ENCODE data around the gene RAB33B. TPM values are rescaled to one million over a fixed set of nuclear protein-coding genes. Genes with fewer than 3 reads are reported as not detected.
"Not testable (repeated sequence)": the region's sequence is repeated elsewhere in the genome, so short reads cannot be mapped to it uniquely, and the experiment has no call there.

Gene RAB33B
- total and polyA plus RNA-seq, 4 experiments from 2014 or later: 9.4 to 16.6 (median 13.3) TPM

- intact Hi-C loops (cut with micrococcal nuclease): no loop called here
- Histone ChIP-seq H3K4me1 (ENCODE audit: insufficient read depth, low read length) (peaks cover 37% of the 10 kb centered on the region), H3K36me3 (ENCODE audit: insufficient read depth, low read length) (no peaks in the 10 kb centered on the region), H3K27ac (ENCODE audit: low read depth, low read length) (no peak overlapping the region), H3K9me3 (ENCODE audit: control insufficient read depth in 1 of 2, low read length in 2 of 2) (no peaks in the 10 kb centered on the region), H3K4me3 (ENCODE audit: low read length in 2 of 2) (no peak overlapping the region), H3K27me3 (ENCODE audit: insufficient read depth, low read length) (no peaks in the 10 kb centered on the region)
- H3K4me1 Mint-ChIP-seq: peaks cover 40 to 72% (median 46%) of the 10 kb centered on the region in 4 donors
- H3K4me3 Mint-ChIP-seq: no peak overlapping the region
- DNase-seq: no peak
- peaks cover 20% of the 10 kb centered on the region in 2 donors for H3K36me3 Mint-ChIP-seq
- H3K27me3 Mint-ChIP-seq: no peaks in the 10 kb centered on the region
- H3K27ac Mint-ChIP-seq: no peak overlapping the region
- POLR2A ChIA-PET (ENCODE audit: partially characterized antibody): no interaction called here
- no peaks in the 10 kb centered on the region for H3K9me3 Mint-ChIP-seq
- CTCF ChIA-PET (ENCODE audit: partially characterized antibody): interaction anchor here (1.1 kb wide), 1 partner anchor 70 kb away, joined by 3 read pairs; no protein-coding TSS in a partner anchor
Measured at GRCh38 chr4:139460565-139460964, 6.6 kb downstream of the RAB33B start.

DNA sequence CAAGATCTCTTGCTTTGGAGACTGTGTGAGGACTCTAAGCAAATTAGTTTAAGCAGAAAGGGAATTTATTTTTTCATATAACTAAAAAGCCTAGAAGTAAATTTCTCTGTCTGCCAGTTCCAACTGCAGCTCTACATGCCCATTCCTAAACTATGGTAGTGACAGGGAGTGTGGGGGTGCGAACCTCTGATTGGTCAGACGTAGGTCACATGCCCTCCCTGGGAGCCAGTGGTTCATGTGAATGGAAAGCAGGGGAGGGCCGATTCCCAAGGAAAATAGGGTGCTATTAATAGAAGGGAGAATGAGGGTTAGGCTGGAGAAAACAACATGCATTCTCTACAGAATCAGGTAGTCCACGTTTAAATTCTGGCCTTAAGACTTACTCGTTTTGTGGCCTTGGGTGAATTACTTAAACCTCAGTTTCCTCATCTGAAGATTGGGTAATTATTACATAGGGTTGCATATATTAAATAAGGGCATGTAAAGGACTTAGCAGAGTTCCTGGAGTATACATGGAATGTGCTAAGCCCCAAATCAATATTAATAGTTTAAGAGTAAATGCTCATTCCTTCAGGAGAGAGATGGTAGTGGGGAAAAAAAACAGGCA is 7.2 kb downstream of the RAB33B start:
- Mint-ChIP-seq H3K4me1 (peaks cover 38 to 66% (median 42%) of the 10 kb centered on the region in 4 donors), H3K4me3 (no peak overlapping the region), H3K9me3 (no peaks in the 10 kb centered on the region), H3K27ac (peak overlapping the region in 1 of 7 donors; percentile 19), H3K36me3 (peaks cover 20% of the 10 kb centered on the region in 2 donors), H3K27me3 (no peaks in the 10 kb centered on the region)
- Histone ChIP-seq H3K4me1 (ENCODE audit: insufficient read depth, low read length) (peaks cover 31% of the 10 kb centered on the region), H3K36me3 (ENCODE audit: insufficient read depth, low read length) (no peaks in the 10 kb centered on the region), H3K27ac (ENCODE audit: low read depth, low read length) (no peak overlapping the region), H3K4me3 (ENCODE audit: low read length in 2 of 2) (no peak overlapping the region), H3K27me3 (ENCODE audit: insufficient read depth, low read length) (no peaks in the 10 kb centered on the region), H3K9me3 (ENCODE audit: control insufficient read depth in 1 of 2, low read length in 2 of 2) (no peaks in the 10 kb centered on the region)
- ChIA-PET POLR2A (ENCODE audit: partially characterized antibody) (no interaction called here), CTCF (ENCODE audit: partially characterized antibody) (interaction anchor here (1.1 kb wide), 1 partner anchor 70 kb away, joined by 3 read pairs; no protein-coding TSS in a partner anchor)
- intact Hi-C loops (cut with micrococcal nuclease): no loop called here
- DNase-seq: no peak

DNA sequence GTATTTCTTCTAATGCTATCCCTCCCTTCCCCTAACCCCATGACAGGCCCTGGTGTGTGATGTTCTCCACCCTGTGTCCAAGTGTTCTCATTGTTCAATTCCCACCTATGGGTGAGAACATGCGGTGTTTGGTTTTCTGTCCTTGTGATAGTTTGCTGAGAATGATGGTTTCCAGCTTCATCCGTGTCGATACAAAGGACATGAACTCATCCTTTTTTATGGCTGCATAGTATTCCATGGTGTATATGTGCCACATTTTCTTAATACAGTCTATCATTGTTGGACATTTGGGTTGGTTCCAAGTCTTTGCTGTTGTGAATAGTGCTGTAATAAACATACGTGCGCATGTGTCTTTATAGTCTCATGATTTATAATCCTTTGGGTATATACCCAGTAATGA is 10.6 kb downstream of the RAB33B start:
- H3K9me3 Mint-ChIP-seq: peaks cover 0 to 17% (median 12%) of the 10 kb centered on the region in 8 donors
- H3K4me1 ChIP-seq (ENCODE audit: insufficient read depth, low read length); POLR2A ChIA-PET (ENCODE audit: partially characterized antibody): not testable (repeated sequence)

GRCh38 chr4:139465922-139466321 is 12.0 kb downstream of the RAB33B start:
- H3K4me3 ChIP-seq (ENCODE audit: low read length in 2 of 2): no peak overlapping the region
- H3K27ac ChIP-seq (ENCODE audit: low read depth, low read length): no peak overlapping the region
- H3K27me3 ChIP-seq (ENCODE audit: insufficient read depth, low read length): no peaks in the 10 kb centered on the region
- Mint-ChIP-seq H3K4me3 (no peak overlapping the region), H3K36me3 (peaks cover 34 to 43% of the 10 kb centered on the region in 2 donors), H3K4me1 (peaks cover 20 to 43% (median 23%) of the 10 kb centered on the region in 4 donors), H3K9me3 (peaks cover 0 to 24% (median 12%) of the 10 kb centered on the region in 8 donors), H3K27ac (no peak overlapping the region), H3K27me3 (no peaks in the 10 kb centered on the region)
- DNase-seq: no peak
- ChIA-PET CTCF (ENCODE audit: partially characterized antibody) (interaction anchor here (0.7 kb wide), 1 partner anchor 170 kb away, joined by 3 read pairs; no protein-coding TSS in a partner anchor), POLR2A (ENCODE audit: partially characterized antibody) (interaction anchor here (0.6 kb wide), 1 partner anchor 21 kb away, joined by 6 read pairs; no protein-coding TSS in a partner anchor)
- intact Hi-C loops (cut with micrococcal nuclease): no loop called here
- H3K36me3 ChIP-seq (ENCODE audit: insufficient read depth, low read length): no peaks in the 10 kb centered on the region
- no peaks in the 10 kb centered on the region for H3K9me3 ChIP-seq (ENCODE audit: control insufficient read depth in 1 of 2, low read length in 2 of 2)
- H3K4me1 ChIP-seq (ENCODE audit: insufficient read depth, low read length): no peaks in the 10 kb centered on the region

More for the DNA sequence above, 10.6 kb downstream of the RAB33B start:
- H3K27me3 ChIP-seq (ENCODE audit: insufficient read depth, low read length); DNase-seq; H3K27ac ChIP-seq (ENCODE audit: low read depth, low read length); H3K4me3 ChIP-seq (ENCODE audit: low read length in 2 of 2); H3K27me3 Mint-ChIP-seq; H3K36me3 ChIP-seq (ENCODE audit: insufficient read depth, low read length); intact Hi-C loops (cut with micrococcal nuclease); H3K9me3 ChIP-seq (ENCODE audit: control insufficient read depth in 1 of 2, low read length in 2 of 2); H3K27ac Mint-ChIP-seq; CTCF ChIA-PET (ENCODE audit: partially characterized antibody); H3K4me3 Mint-ChIP-seq: not testable (repeated sequence)
- Mint-ChIP-seq H3K36me3 (peaks cover 29 to 37% of the 10 kb centered on the region in 2 donors), H3K4me1 (peaks cover 20 to 44% (median 22%) of the 10 kb centered on the region in 4 donors)

- H3K4me3 ChIP-seq (ENCODE audit: low read length in 2 of 2); H3K27ac ChIP-seq (ENCODE audit: low read depth, low read length); intact Hi-C loops (cut with micrococcal nuclease); H3K9me3 ChIP-seq (ENCODE audit: control insufficient read depth in 1 of 2, low read length in 2 of 2); H3K27ac Mint-ChIP-seq; H3K27me3 ChIP-seq (ENCODE audit: insufficient read depth, low read length); H3K27me3 Mint-ChIP-seq; H3K4me3 Mint-ChIP-seq; H3K36me3 ChIP-seq (ENCODE audit: insufficient read depth, low read length); DNase-seq; H3K4me1 ChIP-seq (ENCODE audit: insufficient read depth, low read length): not testable (repeated sequence)
- peaks cover 0 to 36% (median 16%) of the 10 kb centered on the region in 8 donors for H3K9me3 Mint-ChIP-seq
- ChIA-PET CTCF (ENCODE audit: partially characterized antibody) (interaction anchor here (1.3 kb wide), 1 partner anchor 29 kb away, joined by 3 read pairs; no protein-coding TSS in a partner anchor), POLR2A (ENCODE audit: partially characterized antibody) (interaction anchor here (0.7 kb wide), 1 partner anchor 16 kb away, joined by 4 read pairs; no protein-coding TSS in a partner anchor)
- peaks cover 18 to 36% (median 22%) of the 10 kb centered on the region in 4 donors for H3K4me1 Mint-ChIP-seq
- peaks cover 43 to 62% of the 10 kb centered on the region in 2 donors for H3K36me3 Mint-ChIP-seq
Measured at GRCh38 chr4:139468756-139469155, 14.8 kb downstream of the RAB33B start.

DNA sequence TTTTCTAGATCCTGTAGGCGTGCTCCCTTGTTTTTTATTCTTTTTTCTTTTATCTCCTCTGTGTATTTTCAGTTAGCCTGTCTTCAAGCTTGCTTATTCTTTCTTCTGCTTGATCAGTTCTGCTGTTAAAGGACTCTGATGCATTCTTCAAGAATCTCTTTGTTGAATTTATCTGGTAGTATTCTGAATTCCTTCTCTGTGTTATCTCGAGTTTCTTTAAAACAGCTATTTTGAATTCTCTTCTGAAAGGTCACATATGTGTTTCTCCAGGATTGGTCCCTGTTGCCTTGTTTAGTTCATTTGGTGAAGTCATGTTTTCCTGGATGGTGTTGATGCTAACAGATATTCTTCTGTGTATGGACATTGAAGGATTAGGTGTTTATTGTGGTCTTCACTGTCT is 15.3 kb downstream of the RAB33B start:
- H3K27me3 ChIP-seq (ENCODE audit: insufficient read depth, low read length): no peaks in the 10 kb centered on the region
- H3K4me1 Mint-ChIP-seq: peaks cover 16 to 32% (median 21%) of the 10 kb centered on the region in 4 donors
- H3K4me3 Mint-ChIP-seq: no peak overlapping the region
- H3K36me3 Mint-ChIP-seq: peaks cover 43 to 61% of the 10 kb centered on the region in 2 donors
- no peaks in the 10 kb centered on the region for H3K9me3 ChIP-seq (ENCODE audit: control insufficient read depth in 1 of 2, low read length in 2 of 2)
- H3K36me3 ChIP-seq (ENCODE audit: insufficient read depth, low read length): peaks cover 6% of the 10 kb centered on the region
- H3K27ac Mint-ChIP-seq: no peak overlapping the region
- no peak for DNase-seq
- H3K27ac ChIP-seq (ENCODE audit: low read depth, low read length): no peak overlapping the region
- H3K4me3 ChIP-seq (ENCODE audit: low read length in 2 of 2): no peak overlapping the region
- intact Hi-C loops (cut with micrococcal nuclease): no loop called here
- no peaks in the 10 kb centered on the region for H3K4me1 ChIP-seq (ENCODE audit: insufficient read depth, low read length)
- peaks cover 0 to 36% (median 16%) of the 10 kb centered on the region in 8 donors for H3K9me3 Mint-ChIP-seq
- no peaks in the 10 kb centered on the region for H3K27me3 Mint-ChIP-seq
- ChIA-PET POLR2A (ENCODE audit: partially characterized antibody) (interaction anchor here (0.7 kb wide), 1 partner anchor 16 kb away, joined by 4 read pairs; no protein-coding TSS in a partner anchor), CTCF (ENCODE audit: partially characterized antibody) (interaction anchor here (1.3 kb wide), 1 partner anchor 29 kb away, joined by 3 read pairs; no protein-coding TSS in a partner anchor)

GRCh38 chr4:139469869-139470268 is 15.9 kb downstream of the RAB33B start:
- Mint-ChIP-seq H3K27me3 (no peaks in the 10 kb centered on the region), H3K36me3 (peaks cover 42 to 59% of the 10 kb centered on the region in 2 donors), H3K4me3 (no peak overlapping the region), H3K9me3 (peaks cover 0 to 36% (median 16%) of the 10 kb centered on the region in 8 donors), H3K27ac (peak overlapping the region in 3 of 7 donors; percentile 18 to 30 (median 24)), H3K4me1 (peaks cover 16 to 26% (median 21%) of the 10 kb centered on the region in 4 donors)
- no peak for DNase-seq
- Histone ChIP-seq H3K9me3 (ENCODE audit: control insufficient read depth in 1 of 2, low read length in 2 of 2) (no peaks in the 10 kb centered on the region), H3K36me3 (ENCODE audit: insufficient read depth, low read length) (peaks cover 10% of the 10 kb centered on the region), H3K27ac (ENCODE audit: low read depth, low read length) (no peak overlapping the region), H3K4me3 (ENCODE audit: low read length in 2 of 2) (no peak overlapping the region), H3K4me1 (ENCODE audit: insufficient read depth, low read length) (no peaks in the 10 kb centered on the region), H3K27me3 (ENCODE audit: insufficient read depth, low read length) (no peaks in the 10 kb centered on the region)
- intact Hi-C loops (cut with micrococcal nuclease): no loop called here
- ChIA-PET CTCF (ENCODE audit: partially characterized antibody) (interaction anchor here (1.3 kb wide), 1 partner anchor 28 kb away, joined by 3 read pairs; no protein-coding TSS in a partner anchor), POLR2A (ENCODE audit: partially characterized antibody) (no interaction called here)

Data from CD4-positive, alpha-beta memory T cell (primary cell).